Heart left ventricle (tissue), 16 donors: ENCODE data around the gene MBP. TPM values are rescaled to one million over a fixed set of nuclear protein-coding genes. Genes with fewer than 3 reads are reported as not detected.

Experiments used
- ATAC-seq, 4 donors: fragments of 200-7000 bp; cut with Tn5 transposase; one replicate each; pipeline ENCODE4 v1.9.1; 2020 to 2022; ENCODE audit warnings: moderate library complexity in 4 of 4, mild to moderate bottlenecking in 3 of 4, moderate number of reproducible peaks in 1 of 4
- DNase-seq, 5 donors: peaks; one replicate each; pipeline ENCODE4 v3.0.0-alpha.2; 2020
- H3K27ac ChIP-seq, 12 donors: fragments of 200-600 bp; sonication (generic) in 4 of 12; one replicate each; pipeline versions ENCODE4 v1.5.0 to v1.8.0; 2016 to 2022; ENCODE audit warnings: mild to moderate bottlenecking in 2 of 12
- H3K27me3 ChIP-seq, 9 donors: fragments of 200-600 bp; sonication (generic) in 2 of 9; one replicate each; pipeline versions ENCODE4 v1.5.1 to v1.8.0; 2016 to 2022; ENCODE audit warnings: mild to moderate bottlenecking in 3 of 9
- H3K36me3 ChIP-seq, 9 donors: fragments of 200-600 bp; sonication (generic) in 2 of 9; one replicate each; pipeline versions ENCODE4 v1.5.0 to v1.8.0; 2018 to 2022; ENCODE audit warnings: mild to moderate bottlenecking in 2 of 9
- H3K4me1 ChIP-seq, 12 donors: fragments of 200-600 bp; sonication (generic) in 4 of 12; one replicate each; pipeline versions ENCODE4 v1.5.0 to v1.8.0; 2016 to 2022; ENCODE audit warnings: mild to moderate bottlenecking in 3 of 12
- H3K4me3 ChIP-seq, 12 donors: fragments of 200-600 bp; sonication (generic) in 4 of 12; one replicate each; pipeline versions ENCODE4 v1.5.0 to v1.8.0; 2017 to 2022; ENCODE audit warnings: mild to moderate bottlenecking in 9 of 12, moderate library complexity in 4 of 12
- H3K9me3 ChIP-seq, 12 donors: fragments of 200-600 bp; sonication (generic) in 4 of 12; one replicate each; pipeline versions ENCODE4 v1.5.0 to v1.8.0; 2016 to 2022; ENCODE audit warnings: mild to moderate bottlenecking in 1 of 12
- CTCF ChIP-seq, 12 donors: fragments of 200-600 bp; sonication (generic) in 4 of 12; IDR thresholded peaks; one replicate each; pipeline versions ENCODE4 v1.5.0 to v1.8.0; 2018 to 2022; ENCODE audit warnings: antibody characterized with exemption in 12 of 12, mild to moderate bottlenecking in 5 of 12
- POLR2A ChIP-seq, 2 donors: fragments of 450-650 bp; IDR thresholded peaks; one replicate each; pipeline ENCODE4 v1.6.1; 2017; ENCODE audit warnings: antibody characterized with exemption in 2 of 2, mild to moderate bottlenecking in 2 of 2, moderate library complexity in 2 of 2
- WGBS, 4 donors: extraction: QIAGEN DNeasy Blood & Tissue Kit in 2 of 4; methylation state at CpG; one replicate each; pipeline versions ENCODE4 v1.1.5 to v1.1.7; 2013 to 2018; 5-methylcytosine and 5-hydroxymethylcytosine counted together
- intact Hi-C, 10 donors: fragments of 100-400 bp; cut with DNase I; formaldehyde crosslinking; loops; one replicate each; pipeline versions ENCODE4 v1.11.1 to v1.14.2; 2022
- polyA plus RNA-seq, 2 donors: library from polyadenylated mRNA; stranded (reverse); fragments of 200-250 nt; gene quantifications; one replicate each; pipeline ENCODE4 v1.2.3, GENCODE V29; 2013
- total RNA-seq, 9 donors: library from RNA; depleted of rRNA in 2 of 9; stranded (reverse); fragments of >200 nt in 2 of 9; fragmentation: NEBNext Ultra II Directional in 3 of 9; extraction: Animal tissue kit (Norgen Biotek cat#: 25700) in 3 of 9; gene quantifications; one replicate each; pipeline versions ENCODE4 v1.1.0 to v1.2.4, GENCODE V29; 2016 to 2023
- donor health status: ischemic (EF 13 %, LVEDD 7.1; RV severe dilation, severe dysfunction).
- donor health status: healthy with polysubstance abuse.
- donor health status: DM: no; HTN: yes; CAD: no.
- donor health status: DM: no; HTN: no; CAD: no.
- donor health status: ischemic (EF 25% LVEDD 6.9; RV normal size, moderate dysfunction).
- donor health status: ischemic (EF 25% LVEDD 5.7; RV mildly dilated, moderate dysfunction).
- donor health status: healthy.
- donor health status: DM: yes; HTN: yes; CAD: no.
- donor health status: ischemic (EF 35%, LVEDD 5.7; RV mildly dilated, moderate dysfunction).
- donor health status: nonischemic (EF 11% LVEDD 7.7; RV severe dilation, severe dysfunction).
- donor health status: DM: yes; HTN: yes; CAD: no.
- donor health status: PGD.
- donor health status: ischemic (EF 29% LVEDD 5.4; RV normal size, mild dysfunction).
- donor health status: nonischemic (EF 23%, LVEDD 6.1; RV moderate dilation, normal function).

Gene MBP
- total and polyA plus RNA-seq, 11 donors = 7.7 to 93.0 (median 31.8) TPM

- Histone ChIP-seq H3K9me3 (no peaks in the 10 kb centered on the region), H3K4me1 (peaks cover 0 to 38% (median 29%) of the 10 kb centered on the region in 12 donors), H3K4me3 (no peak overlapping the region), H3K27ac (no peak overlapping the region), H3K27me3 (no peaks in the 10 kb centered on the region), H3K36me3 (peaks cover 0 to 28% (median 3%) of the 10 kb centered on the region in 9 donors)
- 65 to 84% (median 73%) methylated on average over 8 to 16 of the region's 16 CpGs for WGBS, 4 donors
- TF ChIP-seq POLR2A (IDR thresholded peaks at IDR 0.05) (no peak), CTCF (IDR thresholded peaks at IDR 0.05) (no peak)
- DNase-seq (no peak), ATAC-seq (no peak)
- intact Hi-C loops = no loop called here
Observed at GRCh38 chr18:77016936-77017335, 115.6 kb downstream of the MBP start.

- TF ChIP-seq CTCF (IDR thresholded peaks at IDR 0.05) (no peak), POLR2A (IDR thresholded peaks at IDR 0.05) (no peak)
- H3K36me3 ChIP-seq = peaks cover 0 to 29% (median 3%) of the 10 kb centered on the region in 9 donors
- H3K27ac ChIP-seq = no peak overlapping the region
- H3K4me1 ChIP-seq = peaks cover 0 to 38% (median 29%) of the 10 kb centered on the region in 12 donors
- H3K27me3 ChIP-seq = no peaks in the 10 kb centered on the region
- intact Hi-C loops = no loop called here
- DNase-seq = no peak
- no peak overlapping the region for H3K4me3 ChIP-seq
- WGBS, 4 donors = 80 to 87% (median 85%) methylated on average over 16 of the region's 16 CpGs
- no peaks in the 10 kb centered on the region for H3K9me3 ChIP-seq
- no peak for ATAC-seq
Observed at GRCh38 chr18:77015771-77016710, 116.5 kb downstream of the MBP start.

- Histone ChIP-seq H3K36me3 (peaks cover 0 to 34% (median 3%) of the 10 kb centered on the region in 9 donors), H3K4me3 (no peak overlapping the region), H3K4me1 (peaks cover 0 to 38% (median 29%) of the 10 kb centered on the region in 12 donors), H3K27ac (peak overlapping the region in 5 of 12 donors; percentile 80 to 88 (median 86)), H3K27me3 (no peaks in the 10 kb centered on the region), H3K9me3 (no peaks in the 10 kb centered on the region)
- TF ChIP-seq CTCF (IDR thresholded peaks at IDR 0.05) (no peak), POLR2A (IDR thresholded peaks at IDR 0.05) (no peak)
- no peak for ATAC-seq
- 79 to 82% (median 80%) methylated on average over 4 of the region's 4 CpGs for WGBS, 4 donors
- no peak for DNase-seq
- intact Hi-C loops = no loop called here
Observed at GRCh38 chr18:77015169-77015568, 117.4 kb downstream of the MBP start.

- Histone ChIP-seq H3K9me3 (no peaks in the 10 kb centered on the region), H3K27me3 (no peaks in the 10 kb centered on the region), H3K36me3 (peaks cover 0 to 34% (median 3%) of the 10 kb centered on the region in 9 donors), H3K4me1 (peaks cover 0 to 38% (median 29%) of the 10 kb centered on the region in 12 donors), H3K4me3 (no peak overlapping the region), H3K27ac (peak overlapping the region; percentile 54 to 93 (median 82))
- peak in 3 of 4 donors; percentile 48 to 70 (median 49) for ATAC-seq
- 22 to 40% (median 30%) methylated on average over 5 of the region's 5 CpGs for WGBS, 4 donors
- intact Hi-C loops = loop anchor here in 1 of 10 donors (5.0 kb wide), 1 partner anchor 43 kb away; no protein-coding TSS in a partner anchor
- TF ChIP-seq CTCF (IDR thresholded peaks at IDR 0.05) = no peak
- no peak for TF ChIP-seq POLR2A (IDR thresholded peaks at IDR 0.05)
- peak in 1 of 5 donors; percentile 63 for DNase-seq
Observed at GRCh38 chr18:77014538-77014937, 118.0 kb downstream of the MBP start.
